Measurements from ENCODE around the gene CCL20. TPM values are rescaled to one million over a fixed set of nuclear protein-coding genes. Genes with fewer than 3 reads are reported as not detected.
A peak's percentile ranks its signal among the peaks of the same experiment; 100 is the strongest.

The CCL20 gene, protein sequence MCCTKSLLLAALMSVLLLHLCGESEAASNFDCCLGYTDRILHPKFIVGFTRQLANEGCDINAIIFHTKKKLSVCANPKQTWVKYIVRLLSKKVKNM
- total RNA-seq (10 to 100 TPM in 1 of 4 donors, 1 to 10 TPM in 1, not detected in 2; 6.4 to 11.4 TPM), polyA plus RNA-seq (100 to 1,000 TPM in 1 of 3 donors, 10 to 100 TPM in 2; 15.6 to 255 (median 61.3) TPM)

DNA sequence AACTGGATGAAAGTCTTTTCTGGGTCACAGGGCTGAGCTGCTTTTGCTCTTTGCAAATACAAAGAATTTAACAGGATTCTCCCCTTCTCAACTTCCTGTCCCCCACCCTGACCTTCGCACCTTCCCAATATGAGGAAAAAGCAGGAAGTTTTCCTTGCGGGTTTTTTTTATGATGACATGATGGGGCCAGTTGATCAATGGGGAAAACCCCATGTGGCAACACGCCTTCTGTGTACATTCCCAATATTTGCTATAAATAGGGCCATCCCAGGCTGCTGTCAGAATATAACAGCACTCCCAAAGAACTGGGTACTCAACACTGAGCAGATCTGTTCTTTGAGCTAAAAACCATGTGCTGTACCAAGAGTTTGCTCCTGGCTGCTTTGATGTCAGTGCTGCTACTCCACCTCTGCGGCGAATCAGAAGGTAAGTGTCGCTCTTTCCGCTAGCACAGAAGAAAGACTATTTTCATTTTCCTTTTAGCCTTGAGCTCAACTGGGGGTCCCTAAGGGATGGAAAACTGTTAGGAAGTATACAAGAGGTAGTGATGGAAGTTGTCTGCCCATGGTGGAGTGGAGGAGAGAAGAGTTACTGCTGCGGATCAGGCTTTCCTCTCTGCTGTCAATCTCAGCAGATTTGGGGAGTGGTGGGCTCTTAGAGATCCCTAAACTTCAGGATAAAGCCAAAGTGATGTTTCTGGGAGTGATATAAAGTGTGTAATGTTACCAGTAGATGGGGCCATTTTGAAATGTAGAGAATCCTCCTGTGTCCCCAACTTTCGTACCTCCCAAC, at the start of gene CCL20:
CCL20 (plus strand) TSS at position 281 of the 792 bp plus-strand sequence; CDS start at position 351, 70 bp downstream.
- no peak for DNase-seq
- Histone ChIP-seq H3K9me3 (no peaks in the 10 kb centered on the region), H3K4me3 (no peak within 1 kb of the TSS), H3K4me1 (peaks cover 0 to 10% (median 8%) of the 10 kb centered on the region in 4 donors), H3K27ac (no peak within 1 kb of the TSS), H3K27me3 (no peaks in the 10 kb centered on the region), H3K36me3 (no peaks in the 10 kb centered on the region)
- 42 to 66% methylated on average over 9 of the region's 9 CpGs for WGBS, 2 donors
- no peak for TF ChIP-seq EP300 (IDR thresholded peaks at IDR 0.05)
- intact Hi-C loops (cut with DNase I), result no loop called here

DNA sequence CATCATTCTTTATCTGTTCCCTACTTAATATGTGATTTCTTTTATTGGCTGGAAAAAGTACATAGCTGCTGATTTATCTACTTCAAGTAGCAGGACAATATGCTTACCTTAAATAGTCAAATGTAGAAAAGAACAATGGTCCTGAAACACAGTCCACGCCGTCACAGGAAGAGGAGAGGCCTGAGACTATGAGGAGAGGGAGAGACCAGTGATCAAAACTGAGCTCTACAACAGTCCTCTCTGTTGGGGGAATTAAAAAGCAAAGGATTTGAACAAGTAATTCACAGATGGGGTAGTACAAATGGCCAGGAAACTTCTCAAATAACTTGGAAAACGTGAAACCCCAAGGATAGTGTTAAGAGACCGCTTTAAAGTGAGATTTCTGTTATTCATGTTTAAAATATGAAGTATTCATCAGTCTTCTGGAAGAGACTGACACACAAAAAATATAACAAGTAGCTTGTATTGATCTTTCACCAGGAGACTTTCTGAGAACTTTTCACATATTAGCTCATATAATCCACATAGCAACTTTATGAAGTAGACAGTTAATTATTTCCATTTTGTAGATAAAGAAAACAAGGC, 47.8 kb upstream of the CCL20 start:
- Histone ChIP-seq H3K27ac (no peak overlapping the region), H3K27me3 (no peaks in the 10 kb centered on the region), H3K9me3 (no peaks in the 10 kb centered on the region), H3K36me3 (no peaks in the 10 kb centered on the region), H3K4me3 (no peak overlapping the region), H3K4me1 (peaks cover 0 to 5% (median 2%) of the 10 kb centered on the region in 4 donors)
- DNase-seq, result no peak
- intact Hi-C loops (cut with DNase I), result loop anchor here (1.0 to 5.0 kb wide), 3 partner anchors 108 to 359 kb away; partner anchors contain the start of gene AGFG1
- WGBS, 2 donors, result 23 to 67% methylated on average over 4 of the region's 4 CpGs
- TF ChIP-seq POLR2A (IDR thresholded peaks at IDR 0.05) (no peak), EP300 (IDR thresholded peaks at IDR 0.05) (no peak), POLR2AphosphoS5 (IDR thresholded peaks at IDR 0.05) (no peak)
- TF ChIP-seq, protein P1, sequence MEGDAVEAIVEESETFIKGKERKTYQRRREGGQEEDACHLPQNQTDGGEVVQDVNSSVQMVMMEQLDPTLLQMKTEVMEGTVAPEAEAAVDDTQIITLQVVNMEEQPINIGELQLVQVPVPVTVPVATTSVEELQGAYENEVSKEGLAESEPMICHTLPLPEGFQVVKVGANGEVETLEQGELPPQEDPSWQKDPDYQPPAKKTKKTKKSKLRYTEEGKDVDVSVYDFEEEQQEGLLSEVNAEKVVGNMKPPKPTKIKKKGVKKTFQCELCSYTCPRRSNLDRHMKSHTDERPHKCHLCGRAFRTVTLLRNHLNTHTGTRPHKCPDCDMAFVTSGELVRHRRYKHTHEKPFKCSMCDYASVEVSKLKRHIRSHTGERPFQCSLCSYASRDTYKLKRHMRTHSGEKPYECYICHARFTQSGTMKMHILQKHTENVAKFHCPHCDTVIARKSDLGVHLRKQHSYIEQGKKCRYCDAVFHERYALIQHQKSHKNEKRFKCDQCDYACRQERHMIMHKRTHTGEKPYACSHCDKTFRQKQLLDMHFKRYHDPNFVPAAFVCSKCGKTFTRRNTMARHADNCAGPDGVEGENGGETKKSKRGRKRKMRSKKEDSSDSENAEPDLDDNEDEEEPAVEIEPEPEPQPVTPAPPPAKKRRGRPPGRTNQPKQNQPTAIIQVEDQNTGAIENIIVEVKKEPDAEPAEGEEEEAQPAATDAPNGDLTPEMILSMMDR (IDR thresholded peaks at IDR 0.05), result no peak

DNA sequence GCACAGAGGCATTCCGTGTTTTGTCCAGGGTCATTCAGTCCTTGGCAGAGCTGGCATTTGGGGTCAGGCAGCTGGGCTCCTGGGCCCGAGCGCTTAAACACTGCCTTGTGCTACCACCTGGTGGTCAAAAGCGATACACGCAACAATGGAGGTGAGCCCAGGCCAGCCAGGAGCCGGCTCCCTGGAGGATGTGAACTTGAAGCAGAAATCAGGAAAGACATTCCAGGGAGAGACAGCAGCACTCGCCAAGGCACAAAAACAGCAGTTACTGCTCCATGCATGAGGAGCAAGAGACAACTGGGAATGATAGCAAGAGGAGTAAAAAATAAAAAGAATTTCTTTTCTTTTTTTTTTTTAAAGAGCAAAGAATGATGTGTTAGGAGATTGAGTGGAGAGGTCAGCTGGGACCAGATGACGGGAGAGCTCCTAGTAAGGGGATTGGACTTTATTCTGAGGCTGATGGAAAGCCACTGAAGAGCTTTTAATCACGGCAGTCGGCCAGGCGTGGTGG, 47.2 kb upstream of the CCL20 start:
- intact Hi-C loops (cut with DNase I), result loop anchor here (1.0 to 5.0 kb wide), 3 partner anchors 108 to 360 kb away; partner anchors contain the start of gene AGFG1
- Histone ChIP-seq H3K4me1 (peaks cover 0 to 5% (median 2%) of the 10 kb centered on the region in 4 donors), H3K9me3 (no peaks in the 10 kb centered on the region), H3K27me3 (no peaks in the 10 kb centered on the region), H3K36me3 (no peaks in the 10 kb centered on the region), H3K4me3 (no peak overlapping the region), H3K27ac (no peak overlapping the region)
- peak; percentile 87 for DNase-seq
- WGBS, 2 donors, result 15 to 29% methylated on average over 11 of the region's 11 CpGs
- TF ChIP-seq, protein P1 (IDR thresholded peaks at IDR 0.05), result peak; percentile 72 to 84 (median 78)
- no peak for TF ChIP-seq POLR2AphosphoS5 (IDR thresholded peaks at IDR 0.05)

DNA sequence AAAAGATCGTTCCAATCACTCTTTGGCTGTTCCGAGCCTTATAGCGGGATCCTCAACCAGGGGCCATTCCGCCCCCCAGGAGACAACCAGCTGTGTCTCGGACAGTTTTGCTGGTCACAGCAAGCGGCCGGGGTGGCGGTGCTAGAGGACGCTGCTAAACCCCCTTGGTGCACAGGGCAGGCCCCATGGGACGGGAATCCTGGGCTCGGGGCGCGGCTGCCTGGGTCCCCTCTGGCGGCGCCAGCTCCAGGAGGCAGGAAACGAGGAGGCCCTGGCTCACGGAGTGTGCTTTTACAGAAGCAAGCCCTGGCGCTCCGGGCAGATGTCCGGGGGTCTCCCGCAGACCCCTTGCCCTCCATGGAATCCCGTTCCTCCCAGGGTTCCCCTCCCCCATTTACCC, 45.8 kb upstream of the CCL20 start:
- H3K36me3 ChIP-seq, result no peaks in the 10 kb centered on the region
- no peak overlapping the region for H3K4me3 ChIP-seq
- no peak overlapping the region for H3K27ac ChIP-seq
- WGBS, 2 donors, result 94 to 96% methylated on average over 22 of the region's 22 CpGs
- H3K9me3 ChIP-seq, result no peaks in the 10 kb centered on the region
- intact Hi-C loops (cut with DNase I), result loop anchor here (2.0 to 5.0 kb wide), 2 partner anchors 296 to 361 kb away; partner anchors contain the start of gene AGFG1
- H3K27me3 ChIP-seq, result no peaks in the 10 kb centered on the region
- TF ChIP-seq POLR2A (IDR thresholded peaks at IDR 0.05), result no peak
- TF ChIP-seq POLR2AphosphoS5 (IDR thresholded peaks at IDR 0.05), result no peak
- TF ChIP-seq, protein P1 (IDR thresholded peaks at IDR 0.05), result no peak
- TF ChIP-seq EP300 (IDR thresholded peaks at IDR 0.05), result no peak
- no peak for DNase-seq
- peaks cover 0 to 5% (median 2%) of the 10 kb centered on the region in 4 donors for H3K4me1 ChIP-seq

DNA sequence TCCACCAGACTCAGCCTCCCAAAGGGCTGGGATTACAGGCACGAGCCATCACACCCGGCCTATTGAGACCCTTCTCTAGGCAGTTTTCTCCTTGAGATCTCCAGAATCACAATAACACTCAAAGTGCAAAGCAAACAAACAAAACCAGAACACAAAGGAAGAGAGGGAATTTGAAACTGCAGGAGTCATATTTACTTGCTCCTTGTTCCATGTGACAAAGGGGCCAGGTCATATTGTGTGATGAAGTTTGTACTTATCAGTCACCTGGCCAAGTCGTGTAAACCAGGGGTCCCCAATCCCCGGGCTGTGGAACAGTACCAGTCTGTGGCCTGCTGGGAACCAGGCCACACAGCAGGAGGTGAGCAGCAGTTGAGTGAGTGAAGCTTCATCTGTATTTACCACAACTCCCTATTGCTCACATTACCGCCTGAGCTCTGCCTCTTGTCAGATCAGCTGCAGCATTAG, 41.4 kb upstream of the CCL20 start:
- Histone ChIP-seq H3K9me3 (no peaks in the 10 kb centered on the region), H3K4me3 (no peak overlapping the region), H3K36me3 (no peaks in the 10 kb centered on the region), H3K27me3 (no peaks in the 10 kb centered on the region), H3K4me1 (no peaks in the 10 kb centered on the region), H3K27ac (no peak overlapping the region)
- WGBS, 2 donors, result 81 to 84% methylated on average over 5 of the region's 5 CpGs
- intact Hi-C loops (cut with DNase I), result no loop called here
- TF ChIP-seq, protein P1 (IDR thresholded peaks at IDR 0.05), result no peak
- no peak for TF ChIP-seq POLR2AphosphoS5 (IDR thresholded peaks at IDR 0.05)
- TF ChIP-seq EP300 (IDR thresholded peaks at IDR 0.05), result no peak
- TF ChIP-seq POLR2A (IDR thresholded peaks at IDR 0.05), result no peak
- no peak for DNase-seq
